H1 (cell line): ENCODE data around the gene CTIF. TPM values are rescaled to one million over a fixed set of nuclear protein-coding genes. Genes with fewer than 3 reads are reported as not detected.

Experiments
- CTCF ChIA-PET: fragments of 300-600 bp; sonication (Branson Sonifier 250); formaldehyde crosslinking; loops from one replicate; lab custom pipeline; 2021; ENCODE audit not compliant: partially characterized antibody; lab: Charles Lee
- POLR2A ChIA-PET: fragments of 300-600 bp; sonication (Branson Sonifier 250); formaldehyde crosslinking; loops from one replicate; lab custom pipeline; 2021; ENCODE audit warnings: inconsistent platforms; ENCODE audit not compliant: partially characterized antibody; lab: Charles Lee
- DNase-seq, 2 experiments: peaks; one replicate each; pipeline versions ENCODE4 v3.0.0 to v3.0.0-alpha.2; 2010 to 2022; ENCODE audit warnings: low spot score in 2 of 2, low read depth in 1 of 2, mixed read lengths in 1 of 2
- FAIRE-seq: peaks from 2 replicates; lab custom pipeline; 2011; peaks lifted over from hg19 to GRCh38; lab: Jason Lieb, UNC
- H2AFZ ChIP-seq: 2 replicates; pipeline ENCODE4 v1.8.1; 2012; ENCODE audit warnings: low read length, inconsistent platforms
- H2AK5ac ChIP-seq: 2 replicates; pipeline ENCODE4 v1.6.1; 2013; ENCODE audit warnings: low read depth, low read length
- H2BK120ac ChIP-seq: replicated peaks from 2 replicates; pipeline ENCODE3; 2013; ENCODE audit warnings: low read depth, low read length, inconsistent platforms
- H2BK12ac ChIP-seq: 2 replicates; pipeline ENCODE4 v1.6.1; 2013; ENCODE audit warnings: low read depth, low read length
- H2BK15ac ChIP-seq: 2 replicates; pipeline ENCODE4 v1.6.1; 2013; ENCODE audit warnings: low read length
- H2BK20ac ChIP-seq: 2 replicates; pipeline ENCODE4 v1.6.1; 2013; ENCODE audit warnings: low read length
- H2BK5ac ChIP-seq: 2 replicates; pipeline ENCODE4 v1.6.1; 2013; ENCODE audit warnings: low read depth, low read length
- H3K14ac ChIP-seq: 2 replicates; pipeline ENCODE4 v1.6.1; 2013; ENCODE audit warnings: inconsistent platforms; ENCODE audit not compliant: insufficient read length
- H3K18ac ChIP-seq: 2 replicates; pipeline ENCODE4 v1.6.1; 2013; ENCODE audit warnings: low read length; ENCODE audit errors: extremely low read depth
- H3K23ac ChIP-seq: 2 replicates; pipeline ENCODE4 v1.6.1; 2013; ENCODE audit warnings: inconsistent platforms; ENCODE audit not compliant: insufficient read length
- H3K23me2 ChIP-seq: 2 replicates; pipeline ENCODE4 v1.6.1; 2013; ENCODE audit warnings: low read depth, low read length
- H3K27ac ChIP-seq: 2 replicates; pipeline ENCODE4 v1.6.1; 2011; ENCODE audit warnings: low read depth, low read length, inconsistent platforms
- H3K27me3 ChIP-seq, 4 experiments: replicated peaks in 1 of 4; 1 replicate in 1 of 4; 2 replicates in 3 of 4; pipeline versions ENCODE4 v1.6.1 to v1.8.1; 2011 to 2013; ENCODE audit warnings: low read length in 3 of 4, mild to moderate bottlenecking in 3 of 4, inconsistent platforms in 2 of 4, mixed read lengths in 2 of 4, moderate library complexity in 1 of 4; ENCODE audit not compliant: control insufficient read depth in 3 of 4, insufficient read depth in 3 of 4; ENCODE audit errors: extremely low read depth in 1 of 4
- H3K36me3 ChIP-seq, 4 experiments: 2 replicates each; pipeline versions ENCODE4 v1.6.1 to v1.8.1; 2011 to 2013; ENCODE audit warnings: mild to moderate bottlenecking in 4 of 4, low read length in 3 of 4, moderate library complexity in 2 of 4, control low read depth in 1 of 4, inconsistent platforms in 1 of 4; ENCODE audit not compliant: insufficient read depth in 4 of 4, control insufficient read depth in 2 of 4
- H3K4ac ChIP-seq: replicated peaks from 2 replicates; pipeline ENCODE3; 2013; ENCODE audit warnings: low read length, low read depth, mixed read lengths, inconsistent platforms; ENCODE audit not compliant: insufficient read length
- H3K4me1 ChIP-seq, 4 experiments: replicated peaks in 1 of 4; 1 replicate in 1 of 4; 2 replicates in 3 of 4; pipeline versions ENCODE4 v1.6.1 to v1.8.1; 2011 to 2013; ENCODE audit warnings: low read length in 3 of 4, inconsistent platforms in 2 of 4, mixed read lengths in 1 of 4; ENCODE audit not compliant: insufficient read depth in 4 of 4, control insufficient read depth in 3 of 4
- H3K4me2 ChIP-seq, 2 experiments: 2 replicates each; pipeline versions ENCODE4 v1.6.1 to v1.8.1; 2011 to 2013; ENCODE audit warnings: low read depth in 2 of 2, low read length in 2 of 2, control low read depth in 1 of 2, inconsistent platforms in 1 of 2, mild to moderate bottlenecking in 1 of 2; ENCODE audit not compliant: insufficient read depth in 1 of 2
- H3K4me3 ChIP-seq, 4 experiments: fragments of 200-600, 300-600 bp in 1 of 4; sonication (generic), shearing (Covaris generic), sonication (Bioruptor Twin) in 1 of 4; 2 replicates each; pipeline versions ENCODE4 v1.5.1 to v1.8.1; 2011 to 2016; ENCODE audit warnings: low read length in 4 of 4, low read depth in 3 of 4, control low read depth in 2 of 4, inconsistent platforms in 2 of 4, mild to moderate bottlenecking in 2 of 4, mixed read lengths in 1 of 4, moderate library complexity in 1 of 4; ENCODE audit not compliant: insufficient read depth in 2 of 4; ENCODE audit errors: extremely low read depth in 1 of 4
- H3K56ac ChIP-seq: replicated peaks from 2 replicates; pipeline ENCODE3; 2013; ENCODE audit warnings: low read depth, mild to moderate bottlenecking, mixed read lengths, low read length, inconsistent platforms; ENCODE audit not compliant: insufficient read length
- H3K79me1 ChIP-seq: 2 replicates; pipeline ENCODE4 v1.6.1; 2013; ENCODE audit warnings: low read depth, low read length, control low read depth
- H3K79me2 ChIP-seq, 2 experiments: 2 replicates each; pipeline versions ENCODE4 v1.6.1 to v1.8.1; 2012 to 2013; ENCODE audit warnings: low read length in 2 of 2, mild to moderate bottlenecking in 2 of 2, inconsistent platforms in 1 of 2; ENCODE audit not compliant: insufficient read depth in 2 of 2, control insufficient read depth in 1 of 2
- H3K9ac ChIP-seq, 4 experiments: replicated peaks in 1 of 4; 1 replicate in 1 of 4; 2 replicates in 3 of 4; pipeline versions ENCODE4 v1.6.1 to v1.8.1; 2011 to 2013; ENCODE audit warnings: low read depth in 3 of 4, low read length in 3 of 4, control low read depth in 2 of 4, mild to moderate bottlenecking in 2 of 4, moderate library complexity in 2 of 4, inconsistent platforms in 1 of 4; ENCODE audit errors: extremely low read depth in 1 of 4
- H3K9me3 ChIP-seq, 2 experiments: 2 replicates each; pipeline versions ENCODE4 v1.6.1 to v1.8.1; 2012 to 2013; ENCODE audit warnings: mild to moderate bottlenecking in 2 of 2, moderate library complexity in 2 of 2, control low read depth in 1 of 2, inconsistent platforms in 1 of 2, low read depth in 1 of 2, low read length in 1 of 2, mixed read lengths in 1 of 2; ENCODE audit not compliant: insufficient read depth in 2 of 2
- H4K20me1 ChIP-seq, 2 experiments: replicated peaks in 1 of 2; 2 replicates each; pipeline versions ENCODE3 to v1.8.1; 2011 to 2013; ENCODE audit warnings: inconsistent platforms in 2 of 2, low read length in 2 of 2, mild to moderate bottlenecking in 1 of 2; ENCODE audit not compliant: insufficient read depth in 2 of 2, control insufficient read depth in 1 of 2
- H4K5ac ChIP-seq: 2 replicates; pipeline ENCODE4 v1.6.1; 2013; ENCODE audit warnings: low read length, low read depth, mixed read lengths, inconsistent platforms; ENCODE audit not compliant: insufficient read length
- H4K8ac ChIP-seq: 2 replicates; pipeline ENCODE4 v1.8.0; 2013; ENCODE audit warnings: mild to moderate bottlenecking, moderate library complexity, low read length, inconsistent platforms; ENCODE audit not compliant: insufficient read depth; ENCODE audit errors: extremely low read depth
- H4K91ac ChIP-seq: replicated peaks from 2 replicates; pipeline ENCODE3; 2013; ENCODE audit warnings: low read length, mixed read lengths, inconsistent platforms; ENCODE audit not compliant: insufficient read length
- ASH2L ChIP-seq: fragments of 200-600, 300-600 bp; sonication (generic); IDR thresholded peaks from one replicate; pipeline ENCODE4 v1.7.1; 2017; ENCODE audit warnings: low read length
- EP300 ChIP-seq, 2 experiments: IDR thresholded peaks; 1 replicate in 1 of 2; 2 replicates in 1 of 2; pipeline ENCODE4 v1.6.1; 2011 to 2012; ENCODE audit warnings: low read depth in 2 of 2, low read length in 2 of 2, mild to moderate bottlenecking in 2 of 2, borderline replicate concordance in 1 of 2, inconsistent platforms in 1 of 2, moderate library complexity in 1 of 2
- GABPA ChIP-seq: IDR thresholded peaks from 2 replicates; pipeline ENCODE4 v1.6.1; 2011; ENCODE audit warnings: mild to moderate bottlenecking, low read length, moderate library complexity, borderline replicate concordance; ENCODE audit not compliant: insufficient read depth
- HDAC6 ChIP-seq: IDR thresholded peaks from one replicate; pipeline ENCODE4 v1.7.1; 2012; ENCODE audit warnings: low read depth, mild to moderate bottlenecking, inconsistent platforms, low read length, moderate library complexity
- RAD21 ChIP-seq, 2 experiments: IDR thresholded peaks in 1 of 2; conservative IDR thresholded peaks in 1 of 2; 2 replicates each; pipeline ENCODE4 v1.6.1; 2011; ENCODE audit warnings: low read depth in 2 of 2, low read length in 2 of 2, improper control_type of control experiment in 1 of 2, inconsistent platforms in 1 of 2, mild to moderate bottlenecking in 1 of 2, moderate library complexity in 1 of 2
- SIN3A ChIP-seq, 2 experiments: IDR thresholded peaks in 1 of 2; conservative IDR thresholded peaks in 1 of 2; 2 replicates each; pipeline ENCODE4 v1.6.1; 2011 to 2012; ENCODE audit warnings: low read length in 2 of 2, improper control_type of control experiment in 1 of 2, low read depth in 1 of 2, mild to moderate bottlenecking in 1 of 2
- SRF ChIP-seq: IDR thresholded peaks from 2 replicates; pipeline ENCODE4 v1.6.1; 2011; ENCODE audit warnings: mild to moderate bottlenecking, low read depth, low read length, moderate library complexity
- SUZ12 ChIP-seq: fragments of 200-600 bp; sonication (generic); IDR thresholded peaks from 2 replicates; pipeline ENCODE4 v1.6.1; 2012; ENCODE audit warnings: mild to moderate bottlenecking, inconsistent platforms, low read length, moderate library complexity, mixed read lengths
- TEAD4 ChIP-seq: IDR thresholded peaks from 2 replicates; pipeline ENCODE4 v1.6.1; 2012; ENCODE audit warnings: low read depth, low read length, inconsistent platforms, mixed read lengths
- YY1 ChIP-seq: IDR thresholded peaks from 2 replicates; pipeline ENCODE4 v1.6.1; 2011; ENCODE audit warnings: low read depth, mild to moderate bottlenecking, low read length
- WGBS, 2 experiments: shearing (Covaris generic) in 1 of 2; methylation state at CpG; one replicate each; pipeline versions ENCODE4 v1.1.6 to v1.1.7; 2013 to 2015; ENCODE audit warnings: low lambda C conversion rate in 2 of 2, mixed read lengths in 2 of 2, inconsistent platforms in 1 of 2, low coverage in 1 of 2, missing lambda C conversion rate in 1 of 2; ENCODE audit not compliant: insufficient replicate concordance in 2 of 2, insufficient coverage in 1 of 2, insufficient read length in 1 of 2; ENCODE audit errors: extremely low coverage in 1 of 2, missing lambda C conversion rate in 1 of 2; 5-methylcytosine and 5-hydroxymethylcytosine counted together
- polyA plus RNA-seq, 7 experiments: library from polyadenylated mRNA; depleted of rRNA in 3 of 7; stranded (reverse) in 5 of 7; unstranded in 2 of 7; fragments of >200 nt in 5 of 7; fragments of 200-250 nt in 2 of 7; gene quantifications; 1 replicate in 5 of 7; 2 replicates in 1 of 7; 4 replicates in 1 of 7; pipeline versions ENCODE4 v1.2.1 to v1.2.3, GENCODE V29; 2011 to 2013; ENCODE audit warnings: missing spikeins in 2 of 7, mixed read lengths in 2 of 7
- total RNA-seq: library from RNA; stranded (reverse); fragmentation: NEBNext Ultra II Directional; extraction: Animal tissue kit (Norgen Biotek cat#: 25700); gene quantifications from 2 replicates; pipeline ENCODE4 v1.2.1, GENCODE V29; 2021
- TF ChIP-seq, protein P1 (sequence below), 3 experiments: IDR thresholded peaks; 1 replicate in 2 of 3; 2 replicates in 1 of 3; pipeline versions ENCODE4 v1.5.1 to v1.6.1; 2011; ENCODE audit warnings: low read length in 3 of 3, mild to moderate bottlenecking in 3 of 3, inconsistent platforms in 2 of 3, low read depth in 1 of 3, moderate library complexity in 1 of 3; ENCODE audit not compliant: insufficient read depth in 1 of 3; ENCODE audit errors: control extremely low read depth in 1 of 3

The CTIF gene
- total and polyA plus RNA-seq, 2 of the 8 experiments (the other 6 are each of a cell fraction or from before 2014, with no cell fraction given), result 9.0 to 17.8 TPM

DNA sequence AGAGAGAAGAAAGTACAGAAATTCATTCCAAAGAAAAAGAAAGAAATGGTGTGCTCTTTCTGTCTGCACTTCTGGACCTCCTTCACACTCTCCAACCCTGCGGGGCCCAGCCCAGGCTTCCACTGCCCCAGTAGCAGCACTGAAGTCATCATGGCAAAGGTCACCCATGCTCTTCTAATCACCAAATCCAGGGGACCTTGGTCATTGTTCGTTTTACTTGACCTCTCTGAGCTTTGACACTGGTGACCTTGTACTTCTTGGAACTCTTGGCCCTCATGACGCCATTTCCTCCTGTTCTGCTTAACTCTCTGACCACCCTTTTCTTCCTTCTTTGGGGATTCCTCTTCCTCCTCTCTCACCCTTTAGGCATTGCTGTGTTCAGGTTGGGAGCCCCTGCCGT lies 306.3 kb downstream of the CTIF start:
- H3K4me3 ChIP-seq, result no peak overlapping the region
- no peak overlapping the region for H2AK5ac ChIP-seq
- H3K27ac ChIP-seq, result no peak overlapping the region
- DNase-seq, result no peak
- no peak overlapping the region for H3K56ac ChIP-seq
- no peak overlapping the region for H4K5ac ChIP-seq
- H2BK5ac ChIP-seq, result no peak overlapping the region
- H3K9me3 ChIP-seq, result no peaks in the 10 kb centered on the region
- peaks cover 0 to 21% (median 11%) of the 10 kb centered on the region in 4 experiments; a peak in 6 of 7 replicates for H3K4me1 ChIP-seq
- H2BK15ac ChIP-seq, result no peak overlapping the region
- H3K18ac ChIP-seq, result no peak overlapping the region
- ChIA-PET POLR2A (no interaction called here), CTCF (no interaction called here)
- H3K23ac ChIP-seq, result no peak overlapping the region
- no peak overlapping the region for H2BK20ac ChIP-seq
- H3K23me2 ChIP-seq, result peaks cover 6% of the 10 kb centered on the region; the same call in 1 of the 2 replicates
- H4K20me1 ChIP-seq, result no peaks in the 10 kb centered on the region
- no peak for FAIRE-seq
- H3K27me3 ChIP-seq, result no peaks in the 10 kb centered on the region
- no peak overlapping the region for H2BK120ac ChIP-seq
- no peaks in the 10 kb centered on the region for H3K79me2 ChIP-seq
- H3K79me1 ChIP-seq, result no peaks in the 10 kb centered on the region
- H3K36me3 ChIP-seq, result no peaks in the 10 kb centered on the region
- H3K4me2 ChIP-seq, result no peak overlapping the region
- H2AFZ ChIP-seq, result no peak overlapping the region
- no peak overlapping the region for H3K9ac ChIP-seq
- H2BK12ac ChIP-seq, result no peak overlapping the region
- no peak overlapping the region for H4K91ac ChIP-seq
- WGBS, 2 experiments, result 88% methylated on average over 4 of the region's 4 CpGs; no CpG with 5 or more reads in 1 of the 2 experiments
- no peak overlapping the region for H3K14ac ChIP-seq
- no peak overlapping the region for H4K8ac ChIP-seq
- H3K4ac ChIP-seq, result no peak overlapping the region
- TF ChIP-seq SIN3A (conservative IDR thresholded peaks at IDR 0.05 in 1 of 2, IDR thresholded peaks at IDR 0.05 in 1 of 2; ENCODE audit: low read depth in 1 of 2, low read length in 2 of 2) (no peak), YY1 (no peak), EP300 (IDR thresholded peaks at IDR 0.05; ENCODE audit: borderline replicate concordance in 1 of 2, low read depth in 2 of 2, low read length in 2 of 2) (no peak), ASH2L (no peak), HDAC6 (no peak), SUZ12 (no peak), TEAD4 (no peak), GABPA (no peak), RAD21 (IDR thresholded peaks at IDR 0.05 in 1 of 2, conservative IDR thresholded peaks at IDR 0.05 in 1 of 2; ENCODE audit: low read depth in 2 of 2, low read length in 2 of 2) (no peak), SRF (no peak)
- TF ChIP-seq, protein P1, sequence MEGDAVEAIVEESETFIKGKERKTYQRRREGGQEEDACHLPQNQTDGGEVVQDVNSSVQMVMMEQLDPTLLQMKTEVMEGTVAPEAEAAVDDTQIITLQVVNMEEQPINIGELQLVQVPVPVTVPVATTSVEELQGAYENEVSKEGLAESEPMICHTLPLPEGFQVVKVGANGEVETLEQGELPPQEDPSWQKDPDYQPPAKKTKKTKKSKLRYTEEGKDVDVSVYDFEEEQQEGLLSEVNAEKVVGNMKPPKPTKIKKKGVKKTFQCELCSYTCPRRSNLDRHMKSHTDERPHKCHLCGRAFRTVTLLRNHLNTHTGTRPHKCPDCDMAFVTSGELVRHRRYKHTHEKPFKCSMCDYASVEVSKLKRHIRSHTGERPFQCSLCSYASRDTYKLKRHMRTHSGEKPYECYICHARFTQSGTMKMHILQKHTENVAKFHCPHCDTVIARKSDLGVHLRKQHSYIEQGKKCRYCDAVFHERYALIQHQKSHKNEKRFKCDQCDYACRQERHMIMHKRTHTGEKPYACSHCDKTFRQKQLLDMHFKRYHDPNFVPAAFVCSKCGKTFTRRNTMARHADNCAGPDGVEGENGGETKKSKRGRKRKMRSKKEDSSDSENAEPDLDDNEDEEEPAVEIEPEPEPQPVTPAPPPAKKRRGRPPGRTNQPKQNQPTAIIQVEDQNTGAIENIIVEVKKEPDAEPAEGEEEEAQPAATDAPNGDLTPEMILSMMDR (IDR thresholded peaks at IDR 0.05; ENCODE audit: control extremely low read depth in 1 of 3, insufficient read depth in 1 of 3, low read depth in 1 of 3, low read length in 3 of 3), result no peak
